ENCODE results near the gene TUG1.

TUG1 gene

DNA sequence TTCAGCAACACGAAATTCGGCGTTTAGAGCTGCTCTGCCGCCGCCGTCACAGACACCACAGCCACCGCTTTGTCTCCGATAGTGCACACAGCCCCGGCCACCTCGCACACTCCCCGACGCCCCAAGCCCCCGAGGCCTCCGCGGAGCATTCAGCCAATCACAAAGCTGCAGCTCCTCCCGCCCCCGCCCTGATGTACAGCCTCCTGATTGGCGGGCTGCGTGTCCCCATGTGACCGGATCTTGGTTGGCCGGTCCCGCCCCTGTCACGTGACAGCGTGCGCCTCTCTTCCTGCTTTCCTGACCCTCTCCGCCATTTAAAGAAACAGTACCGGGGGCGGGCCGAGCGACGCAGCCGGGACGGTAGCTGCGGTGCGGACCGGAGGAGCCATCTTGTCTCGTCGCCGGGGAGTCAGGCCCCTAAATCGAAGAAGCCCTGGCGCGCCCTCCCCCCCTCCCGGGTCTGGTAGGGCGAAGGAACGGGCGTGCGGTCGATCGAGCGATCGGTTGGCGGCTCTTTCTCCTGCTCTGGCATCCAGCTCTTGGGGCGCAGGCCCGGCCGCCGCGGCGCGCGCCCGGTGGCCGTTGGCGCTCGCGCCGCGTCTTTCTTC is at the start of gene TUG1:
TSS of gene TUG1 (plus strand) at position 342 of the 608 bp plus-strand sequence.
- FAIRE-seq, result peak; percentile 96

- FAIRE-seq, result no peak
Measured at GRCh38 chr22:30919973-30920372, 49.1 kb upstream of the TUG1 start.

DNA sequence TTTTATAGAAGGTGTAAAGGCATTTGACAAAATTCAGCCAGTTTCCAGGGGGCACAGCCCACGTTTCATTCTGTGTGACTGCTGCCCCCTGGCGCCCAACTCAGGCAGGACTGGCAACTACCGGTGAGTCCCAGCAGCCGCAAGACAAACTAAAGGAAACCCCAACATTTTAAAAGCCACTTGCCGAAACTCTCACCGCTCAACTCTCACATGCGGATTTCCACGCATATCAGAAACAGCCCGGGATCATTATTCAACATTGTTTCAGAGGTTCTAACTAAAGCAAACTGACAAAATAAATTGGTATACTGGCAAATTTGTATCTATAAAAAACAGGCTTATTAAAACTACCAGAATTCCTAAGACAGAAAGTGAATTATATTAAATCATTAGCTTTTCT is 48.7 kb upstream of the TUG1 start:
- FAIRE-seq, result peak; percentile 91

GRCh38 chr22:30921108-30921507 is 48.0 kb upstream of the TUG1 start:
- no peak for FAIRE-seq

DNA sequence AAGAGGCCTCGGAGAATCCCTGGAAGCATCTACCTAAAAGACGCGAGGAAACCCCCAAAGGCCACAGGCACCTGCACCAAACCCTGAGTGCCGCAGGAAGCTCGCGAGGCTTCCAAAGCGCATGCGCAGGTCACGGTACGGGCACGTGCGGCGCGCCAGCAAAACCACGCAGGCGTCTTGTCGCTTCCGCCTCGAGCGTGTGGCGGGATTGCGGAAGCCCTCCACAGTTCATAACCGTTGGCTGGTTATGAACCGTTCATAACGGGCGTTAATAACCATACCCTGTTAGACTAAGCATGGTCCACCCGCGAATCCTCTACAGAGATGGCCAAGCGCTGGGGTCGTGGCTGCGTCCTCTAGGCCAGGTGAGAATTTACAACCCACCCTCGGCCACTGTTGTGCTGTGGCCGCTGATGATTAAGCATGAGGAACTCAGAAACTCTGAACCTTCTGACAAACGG is 46.9 kb upstream of the TUG1 start:
- no peak for FAIRE-seq

GRCh38 chr22:30923168-30923900 is 45.7 kb upstream of the TUG1 start:
- FAIRE-seq, result no peak

- no peak for FAIRE-seq
Measured at GRCh38 chr22:30925667-30926066, 43.4 kb upstream of the TUG1 start.

DNA sequence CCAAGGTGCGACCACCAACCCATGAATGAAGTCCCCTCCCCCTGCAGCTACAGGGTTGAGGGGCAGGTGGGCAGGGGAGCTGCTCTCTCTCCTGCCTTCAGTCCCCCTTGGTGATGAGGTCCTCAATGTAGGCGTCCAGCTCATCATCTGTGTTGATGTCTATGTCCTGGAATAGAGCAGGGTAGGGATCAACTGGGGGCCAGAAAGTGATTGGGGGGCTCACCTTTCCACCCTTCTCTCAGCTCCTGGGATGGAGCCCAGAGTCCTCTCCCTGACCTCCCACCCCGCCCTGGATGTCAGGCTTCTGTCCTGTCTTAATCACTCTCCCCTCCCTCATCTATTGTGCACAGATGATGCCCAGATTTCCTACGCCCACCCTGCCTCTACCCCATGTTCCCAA is 42.4 kb upstream of the TUG1 start:
- no peak for FAIRE-seq

DNA sequence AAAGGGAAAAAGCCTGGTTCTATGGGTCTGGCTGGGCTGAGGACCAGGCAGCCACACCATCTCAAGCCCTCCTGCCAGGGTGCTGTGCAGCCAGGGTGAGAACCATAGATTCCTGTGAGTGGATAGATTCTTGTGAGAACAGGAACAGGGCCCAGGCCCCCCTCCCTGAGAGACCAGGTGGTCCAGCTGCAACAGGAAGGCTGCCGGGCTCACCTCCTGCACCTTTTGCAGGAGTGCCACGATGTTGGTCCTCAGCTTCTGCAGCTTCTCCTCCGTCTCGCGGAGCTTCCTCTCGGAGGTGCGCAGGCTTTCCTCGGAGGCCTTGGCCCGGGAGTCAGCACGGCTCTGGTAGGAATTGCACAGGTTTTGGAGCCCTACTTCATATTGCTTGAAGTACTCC is 41.3 kb upstream of the TUG1 start:
- FAIRE-seq, result no peak

DNA sequence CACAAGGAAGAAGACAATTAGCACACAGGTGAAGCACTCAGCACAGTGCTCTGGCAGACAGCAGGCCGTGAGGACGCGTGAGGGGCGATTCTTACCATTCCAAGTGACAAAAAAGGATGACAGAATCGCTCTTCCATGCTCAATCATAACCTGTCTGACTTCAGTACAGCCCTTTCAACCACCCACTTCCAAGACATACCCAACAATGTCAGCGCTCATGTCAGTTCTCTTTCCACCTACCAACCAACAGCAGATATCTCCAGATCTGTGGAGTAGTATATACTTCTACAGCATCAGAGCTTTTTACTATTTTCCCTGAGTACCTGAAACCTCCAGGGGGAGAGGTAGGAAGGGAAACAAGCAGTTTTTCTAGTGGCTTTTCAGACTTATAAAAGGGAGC is 40.7 kb upstream of the TUG1 start:
- FAIRE-seq, result no peak

DNA sequence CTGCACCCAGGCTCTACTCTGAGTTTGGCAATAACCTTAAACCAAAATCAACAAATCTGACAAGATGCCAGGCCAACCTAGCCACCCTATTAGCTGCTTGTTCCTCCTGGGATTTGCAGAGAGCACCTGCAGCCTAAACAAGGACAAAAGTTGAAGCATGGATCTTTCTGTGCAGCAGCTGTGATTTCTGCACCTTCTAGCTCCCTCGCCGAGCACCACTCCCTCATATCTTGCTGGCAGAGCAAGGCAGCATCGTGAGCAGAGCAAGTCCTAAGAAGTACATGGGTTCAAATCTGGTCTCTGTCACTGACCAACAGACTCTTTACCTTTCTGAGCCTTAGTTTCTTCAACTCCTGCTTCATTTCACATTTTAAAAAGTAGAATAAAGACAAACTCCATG is 38.8 kb upstream of the TUG1 start:
- no peak for FAIRE-seq

GRCh38 chr22:30931541-30932300 is 37.3 kb upstream of the TUG1 start:
- no peak for FAIRE-seq

GRCh38 chr22:30932661-30933060 is 36.4 kb upstream of the TUG1 start:
- no peak for FAIRE-seq

DNA sequence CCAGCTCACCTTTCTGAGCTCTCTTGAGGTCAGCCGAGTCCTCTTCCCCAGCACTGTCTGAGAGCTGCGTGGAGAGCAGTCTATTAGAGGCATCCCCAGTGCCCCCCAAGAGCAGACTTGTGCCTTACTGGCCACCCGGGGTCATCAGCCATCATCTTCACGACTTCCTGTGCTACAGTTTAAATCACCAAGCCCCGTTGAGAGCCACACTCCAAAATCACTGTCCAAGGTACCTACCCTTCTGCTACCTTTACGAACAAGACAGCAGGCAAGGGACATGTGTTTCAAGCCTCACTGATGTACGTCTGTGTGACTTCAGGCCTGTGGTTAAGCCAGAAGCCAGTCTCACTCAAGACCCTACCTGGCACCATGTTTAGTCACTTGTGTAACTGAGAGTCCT is 35.6 kb upstream of the TUG1 start:
- FAIRE-seq, result no peak

DNA sequence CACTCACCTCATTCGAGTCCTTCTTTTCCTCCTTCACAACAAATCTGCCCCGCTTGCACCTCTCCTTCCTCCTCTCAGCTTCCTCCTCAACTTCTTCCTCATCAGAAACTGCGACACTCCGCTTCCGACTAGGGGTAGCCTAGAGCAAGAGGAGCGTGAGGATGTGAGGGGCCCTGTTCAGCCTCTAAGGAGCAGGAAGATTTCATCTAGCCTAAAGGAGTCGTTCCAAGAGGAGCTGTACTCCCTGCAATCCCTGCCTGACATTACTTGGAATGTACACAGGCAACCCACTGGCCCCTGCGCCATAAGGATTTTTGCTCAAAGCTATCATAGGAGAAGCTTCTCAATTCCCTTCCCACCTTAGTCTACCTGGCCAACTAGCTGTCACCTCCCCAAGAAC is 35.0 kb upstream of the TUG1 start:
- FAIRE-seq, result no peak

DNA sequence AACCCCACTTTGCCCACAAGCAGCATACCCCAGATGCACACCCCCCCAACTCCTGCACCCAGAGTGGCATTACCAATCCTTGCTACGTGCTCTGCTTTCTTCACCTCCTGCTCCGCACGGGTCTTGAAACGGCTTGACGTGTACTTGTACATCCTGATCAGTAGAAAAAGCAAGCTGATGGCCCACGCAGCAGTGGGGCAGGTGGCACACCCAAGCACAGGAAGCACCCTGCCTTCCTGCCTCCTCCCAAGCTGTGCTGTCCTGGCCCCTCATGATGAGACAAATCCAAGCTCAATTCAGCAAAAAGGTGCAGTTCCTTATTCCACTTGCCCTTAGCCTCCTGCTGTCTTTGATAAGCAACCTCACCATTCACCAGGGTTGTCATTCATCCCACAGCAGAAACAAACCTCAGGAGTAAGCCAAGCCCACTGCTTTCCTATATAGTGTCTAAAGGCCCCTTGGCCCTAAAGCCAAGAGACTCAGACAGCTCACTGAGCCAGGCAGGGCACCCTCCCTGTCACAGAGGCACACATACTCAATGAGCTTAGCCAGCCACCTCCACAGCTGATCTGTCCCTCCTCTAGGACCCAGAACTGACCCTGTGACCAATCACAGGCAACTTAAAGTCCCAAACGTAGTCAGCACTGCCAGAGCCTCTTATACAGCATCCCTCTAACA is 28.2 kb upstream of the TUG1 start:
- no peak for FAIRE-seq

GRCh38 chr22:30941363-30941740 is 27.7 kb upstream of the TUG1 start:
- FAIRE-seq, result no peak

DNA sequence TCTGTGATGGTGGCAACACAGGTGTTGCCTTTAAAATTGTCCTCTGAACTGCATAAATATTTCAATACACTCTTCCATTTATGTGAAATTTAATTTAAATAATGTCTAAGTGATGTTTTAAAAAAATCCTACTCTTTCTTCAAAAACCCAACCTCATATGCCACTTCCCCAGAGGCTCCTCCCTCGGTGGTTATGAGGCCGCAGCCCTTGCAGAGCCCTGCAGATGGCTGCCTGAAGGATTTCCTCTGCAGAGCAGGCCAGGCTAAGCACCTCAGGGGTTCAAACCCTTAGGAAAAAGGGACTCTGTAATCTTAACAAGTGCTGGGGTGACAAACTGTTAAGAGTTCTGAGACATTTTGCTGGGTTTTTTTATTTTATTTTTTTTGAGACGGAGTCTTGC is 25.7 kb upstream of the TUG1 start:
- FAIRE-seq, result no peak

DNA sequence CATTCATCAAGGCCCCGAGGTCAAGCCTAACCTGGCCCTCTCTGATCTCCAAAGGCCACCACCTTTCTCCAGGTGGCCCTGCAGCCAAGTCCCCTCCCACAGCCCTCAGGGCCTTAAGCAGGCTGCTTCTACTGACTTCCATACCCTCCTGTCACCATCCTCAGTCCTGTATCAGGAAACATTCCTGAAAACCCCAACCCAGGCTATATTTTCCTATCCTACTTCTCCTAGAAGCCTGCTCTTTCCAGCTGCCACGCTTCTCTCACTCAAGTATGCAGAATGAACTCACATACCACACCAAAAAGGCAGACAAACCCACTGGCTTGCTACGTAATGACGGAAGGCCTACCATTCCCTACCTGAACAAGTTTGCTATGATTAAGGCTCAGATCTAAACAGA is 24.1 kb upstream of the TUG1 start:
- no peak for FAIRE-seq

GRCh38 chr22:30945653-30946052 is 23.4 kb upstream of the TUG1 start:
- FAIRE-seq, result no peak

DNA sequence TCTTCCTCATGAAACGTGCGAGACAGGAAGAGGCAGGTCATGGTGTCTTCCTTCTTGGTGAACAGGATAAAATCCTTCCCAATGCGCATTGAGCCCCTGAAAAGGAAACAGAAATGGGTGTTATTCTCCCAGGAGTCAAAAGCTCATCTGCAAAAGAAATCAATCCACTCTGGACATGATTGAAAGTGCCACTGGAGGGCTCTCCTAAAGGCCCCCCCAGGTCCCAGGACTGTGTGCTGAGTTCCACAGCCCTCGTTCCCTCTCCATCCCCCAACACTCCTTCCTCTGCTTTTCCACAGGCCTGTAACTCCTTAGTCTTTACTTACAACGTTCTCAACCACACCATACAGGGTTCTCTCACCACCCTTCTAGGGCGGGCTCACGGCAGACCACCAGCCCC is 22.7 kb upstream of the TUG1 start:
- no peak for FAIRE-seq

- no peak for FAIRE-seq
Measured at GRCh38 chr22:30947173-30947815, 21.8 kb upstream of the TUG1 start.

Data from G401.6 (cell line).